GM23338 (cell line): ENCODE data around the gene NUP107.

ENCODE experiments used
- CREB1 ChIP-seq: fragments of 250-450 bp; sonication (Bioruptor Pico); IDR thresholded peaks from 2 replicates; pipeline ENCODE4 v1.5.0; 2020; ENCODE audit warnings: low read depth, mild to moderate bottlenecking, moderate library complexity
- CTCF ChIP-seq, 2 experiments: fragments of 200-600 bp in 1 of 2; sonication (generic) in 1 of 2; conservative IDR thresholded peaks; 2 replicates each; pipeline versions ENCODE4 v1.5.1 to v1.6.1; 2016 to 2017; ENCODE audit warnings: antibody characterized with exemption in 2 of 2, low read depth in 2 of 2, mild to moderate bottlenecking in 2 of 2, moderate library complexity in 1 of 2
- ETS1 ChIP-seq: IDR thresholded peaks from 2 replicates; pipeline ENCODE4 v1.6.1; 2016; ENCODE audit warnings: antibody characterized with exemption
- EZH2 ChIP-seq: fragments of 200-600 bp; sonication (generic); IDR thresholded peaks from one replicate; pipeline ENCODE4 v1.8.0; 2017; ENCODE audit warnings: antibody characterized with exemption, mild to moderate bottlenecking, low read depth; ENCODE audit not compliant: unreplicated experiment
- REST ChIP-seq: IDR thresholded peaks from one replicate; pipeline ENCODE4 v1.6.1; 2018; ENCODE audit warnings: antibody characterized with exemption; ENCODE audit not compliant: unreplicated experiment

- TF ChIP-seq CTCF (conservative IDR thresholded peaks at IDR 0.05; ENCODE audit: low read depth in 2 of 2) (no peak), REST (no peak), EZH2 (no peak), CREB1 (CRISPR knock-in tag) (no peak), ETS1 (no peak)
These were observed 73.1 kb downstream of the NUP107 start for GRCh38 chr12:68759852-68760251.
